Colon (tissue), 2 donors: ENCODE results near the gene CEP164.

ENCODE experiments used
- FAIRE-seq: peaks from 2 replicates; lab custom pipeline; 2012; peaks lifted over from hg19 to GRCh38; lab: Jason Lieb, UNC
- donor health status: control.
- donor health status: control.

CEP164 gene

DNA sequence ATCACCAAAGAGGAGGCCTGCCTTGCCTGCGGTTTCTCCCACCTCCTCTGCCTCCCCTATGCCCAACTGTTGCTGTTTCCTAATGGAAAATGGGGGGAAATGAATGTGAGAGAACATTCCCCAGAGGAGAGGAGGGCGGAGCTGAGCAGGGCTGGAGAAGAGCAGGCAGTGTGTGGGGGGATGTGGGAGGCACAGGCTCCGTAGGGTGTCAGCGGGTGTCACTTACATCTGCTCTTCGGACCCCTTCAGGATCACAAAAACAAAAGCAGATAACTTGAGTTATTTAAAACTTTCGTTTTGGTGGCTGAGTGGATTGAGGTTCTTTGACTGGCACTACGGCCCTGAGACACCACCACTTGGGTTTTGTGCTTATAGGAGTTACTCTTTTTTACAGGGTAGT is 93.8 kb downstream of the CEP164 start:
- no peak for FAIRE-seq

DNA sequence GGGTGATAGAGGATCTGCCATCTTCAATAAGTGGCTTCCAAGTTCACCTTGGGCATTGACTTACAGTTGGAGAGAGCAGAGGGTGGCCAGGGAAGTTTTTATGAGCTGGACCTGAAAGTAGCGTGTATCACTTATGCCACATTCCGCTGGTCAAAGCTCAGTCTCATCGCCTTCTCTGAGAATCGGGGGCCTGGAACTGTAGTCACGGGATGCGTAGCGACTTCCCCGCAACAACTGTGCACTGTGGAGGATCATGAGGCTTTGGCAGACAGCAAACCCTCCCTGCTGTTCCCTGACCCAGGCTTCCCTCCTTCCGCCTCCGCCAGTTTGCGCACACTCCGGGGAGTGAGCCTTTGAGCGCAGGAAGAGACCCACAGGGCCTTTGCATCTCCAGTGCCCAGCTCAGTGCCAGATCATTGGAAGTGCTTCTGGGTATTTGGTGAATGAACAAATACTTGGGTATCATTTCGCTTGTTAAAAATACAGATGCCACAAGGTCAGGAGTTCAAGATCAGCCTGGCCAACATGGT is 95.5 kb downstream of the CEP164 start:
- no peak for FAIRE-seq

DNA sequence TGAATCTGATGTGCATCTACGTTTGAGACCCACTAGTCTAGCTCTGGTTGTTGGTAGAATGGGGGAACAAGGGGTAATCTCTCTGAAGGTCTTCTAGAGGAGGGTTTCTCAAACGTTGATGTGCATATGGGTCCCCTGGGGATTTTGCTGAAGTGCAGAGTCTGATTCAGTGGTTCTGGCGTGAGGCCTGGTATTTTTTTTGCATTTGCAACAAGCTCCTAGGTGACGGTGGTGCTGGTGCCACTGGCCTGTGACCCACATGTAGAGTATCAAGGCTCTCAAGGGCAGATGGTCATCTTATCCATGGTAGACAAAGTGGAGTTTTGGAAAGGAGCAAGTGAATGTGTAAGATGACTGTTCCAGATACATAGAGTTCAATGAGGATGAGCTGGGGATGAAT is 97.1 kb downstream of the CEP164 start:
- FAIRE-seq = no peak

DNA sequence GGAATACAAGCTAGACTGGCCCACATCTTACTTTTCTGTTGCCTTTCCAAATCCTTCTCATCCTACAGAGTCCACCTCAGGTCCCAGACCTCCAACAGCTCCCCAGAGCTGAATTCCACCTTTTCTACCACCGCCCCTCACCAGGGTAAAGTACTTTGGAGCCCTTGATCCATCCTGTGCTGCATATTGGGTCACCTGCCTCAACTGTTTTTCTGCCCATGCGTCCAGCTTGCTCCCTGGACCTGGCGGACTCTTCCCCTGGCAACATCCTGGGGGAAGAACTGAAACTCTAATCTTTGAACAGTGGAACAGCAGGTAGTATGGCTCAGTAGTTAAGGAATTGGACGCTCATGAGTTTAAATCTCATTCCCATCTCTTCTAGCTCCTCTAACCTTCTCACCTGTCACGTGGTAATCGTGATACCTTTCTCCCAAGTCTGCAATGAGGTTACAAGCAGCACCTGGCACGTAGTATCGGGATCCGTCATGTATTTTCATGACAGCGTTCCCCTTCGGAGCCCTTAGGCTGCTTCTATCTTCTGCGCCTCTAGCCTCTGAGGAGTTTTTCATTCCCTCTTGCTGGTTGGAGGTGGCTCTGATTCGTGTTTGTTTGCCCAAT is 98.1 kb downstream of the CEP164 start:
- FAIRE-seq = no peak

DNA sequence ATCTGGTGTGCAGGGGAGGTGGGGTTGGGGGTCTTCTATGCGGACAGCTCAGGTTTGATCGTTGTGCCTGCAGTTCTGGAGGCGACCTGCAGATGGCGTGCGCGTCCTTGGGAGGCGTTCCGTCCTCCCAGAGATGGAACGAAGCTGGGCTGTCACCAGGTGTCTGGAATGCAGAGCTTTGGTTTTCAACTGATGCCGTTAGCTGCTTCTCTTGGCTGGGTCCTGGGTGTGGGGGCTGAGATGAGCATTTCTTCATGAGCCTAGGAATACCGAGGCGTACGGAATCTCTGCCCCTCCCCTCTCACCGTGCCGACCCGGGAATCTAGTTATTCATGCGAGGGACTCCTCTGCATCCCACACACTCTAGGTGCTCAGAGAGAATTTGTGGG is 98.6 kb downstream of the CEP164 start:
- FAIRE-seq = no peak

DNA sequence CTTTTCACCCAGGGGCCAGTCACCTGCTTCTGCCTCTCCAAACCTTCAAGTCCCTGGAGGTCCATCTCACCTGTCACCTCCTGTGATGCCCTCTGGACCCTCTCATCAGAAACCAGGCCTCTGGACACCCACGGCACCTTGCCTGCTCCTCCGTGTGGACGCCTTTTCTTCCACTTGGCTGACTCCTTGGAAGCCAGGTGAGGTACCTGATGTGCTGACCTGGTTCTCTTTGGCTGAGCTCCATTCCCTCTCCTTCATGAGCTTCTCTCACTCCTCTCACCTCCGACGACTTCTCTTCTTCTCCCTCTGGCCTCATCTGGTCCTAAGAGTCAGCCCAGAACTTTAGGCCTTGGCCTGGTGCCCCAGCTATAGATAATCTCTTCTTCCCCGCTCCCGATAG is 99.3 kb downstream of the CEP164 start:
- no peak for FAIRE-seq

DNA sequence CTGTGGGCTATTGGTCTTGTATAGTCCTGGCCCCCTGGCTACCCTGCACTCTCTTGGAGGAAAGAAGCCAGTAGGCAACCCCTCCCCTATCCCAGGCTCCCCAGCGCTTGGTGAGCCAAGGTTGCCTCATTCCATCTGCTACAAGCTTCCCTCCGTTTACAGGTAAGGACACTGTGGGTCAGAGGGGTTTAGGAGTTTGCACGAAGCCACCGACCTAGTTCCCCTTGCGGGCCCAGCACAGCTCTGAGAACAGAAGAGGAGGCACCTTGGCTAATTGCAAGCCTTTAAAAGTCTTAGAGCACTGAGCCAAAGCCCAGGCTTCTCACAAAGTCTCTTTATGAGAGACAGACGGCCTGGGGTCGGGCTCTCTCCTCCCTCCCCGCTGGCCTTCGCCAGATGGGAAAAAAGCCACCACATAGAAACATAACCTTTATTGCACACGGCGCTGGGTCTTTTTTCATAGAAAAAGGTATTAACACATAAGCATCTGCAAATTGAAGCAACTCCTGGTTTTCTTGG is 99.8 kb downstream of the CEP164 start:
- no peak for FAIRE-seq

DNA sequence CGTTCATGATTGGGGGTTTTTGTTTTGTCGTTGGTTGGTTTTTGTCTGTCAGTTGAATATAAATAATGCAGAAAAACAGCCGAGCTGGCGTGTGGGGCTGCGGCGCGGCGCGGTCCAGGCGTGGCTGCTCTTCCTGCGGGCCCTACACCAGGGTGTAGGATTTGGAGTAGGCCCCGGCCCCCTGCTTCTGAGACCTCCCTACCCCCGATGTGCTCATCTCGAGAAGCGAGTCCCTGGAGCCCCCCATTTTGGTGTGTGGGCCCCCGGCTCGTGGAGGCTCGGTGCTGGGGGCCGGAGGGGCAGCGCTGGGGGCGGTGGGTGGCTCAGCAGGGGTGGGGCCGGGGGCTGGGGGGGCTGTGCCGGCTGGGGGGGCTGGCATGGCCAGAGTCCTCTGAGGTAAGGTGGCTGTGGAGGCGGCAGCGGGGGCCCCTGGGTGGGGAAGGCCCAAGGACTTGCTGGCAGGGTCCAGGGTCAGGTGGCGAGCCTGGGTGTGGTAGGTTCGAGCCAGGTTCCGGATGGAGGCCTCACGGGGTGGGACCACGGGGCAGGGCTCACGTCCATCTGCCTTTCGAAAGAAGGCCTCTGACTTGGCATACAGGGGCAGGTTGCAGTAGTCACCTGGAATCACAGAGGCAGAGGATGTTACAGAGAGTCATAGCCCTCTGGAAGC is 100.7 kb downstream of the CEP164 start:
- no peak for FAIRE-seq

DNA sequence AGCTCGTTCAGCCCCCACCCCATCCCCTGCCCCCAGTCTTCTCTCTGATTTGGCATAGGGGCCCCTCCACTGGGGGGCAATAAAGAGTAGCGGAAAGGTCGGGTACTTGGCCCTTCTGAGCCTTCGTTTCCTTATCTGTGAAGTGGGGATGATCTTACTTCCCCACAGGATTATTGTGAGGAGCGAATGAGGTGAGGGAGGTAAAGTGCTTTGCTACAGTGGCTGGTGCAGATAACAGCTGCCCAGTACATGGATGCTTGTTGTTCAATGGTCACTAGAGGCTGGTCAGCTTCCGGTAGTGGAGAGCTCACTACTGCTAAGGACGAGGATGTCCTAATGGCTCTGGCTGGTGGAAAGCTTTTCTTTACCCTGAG is 101.2 kb downstream of the CEP164 start:
- no peak for FAIRE-seq

DNA sequence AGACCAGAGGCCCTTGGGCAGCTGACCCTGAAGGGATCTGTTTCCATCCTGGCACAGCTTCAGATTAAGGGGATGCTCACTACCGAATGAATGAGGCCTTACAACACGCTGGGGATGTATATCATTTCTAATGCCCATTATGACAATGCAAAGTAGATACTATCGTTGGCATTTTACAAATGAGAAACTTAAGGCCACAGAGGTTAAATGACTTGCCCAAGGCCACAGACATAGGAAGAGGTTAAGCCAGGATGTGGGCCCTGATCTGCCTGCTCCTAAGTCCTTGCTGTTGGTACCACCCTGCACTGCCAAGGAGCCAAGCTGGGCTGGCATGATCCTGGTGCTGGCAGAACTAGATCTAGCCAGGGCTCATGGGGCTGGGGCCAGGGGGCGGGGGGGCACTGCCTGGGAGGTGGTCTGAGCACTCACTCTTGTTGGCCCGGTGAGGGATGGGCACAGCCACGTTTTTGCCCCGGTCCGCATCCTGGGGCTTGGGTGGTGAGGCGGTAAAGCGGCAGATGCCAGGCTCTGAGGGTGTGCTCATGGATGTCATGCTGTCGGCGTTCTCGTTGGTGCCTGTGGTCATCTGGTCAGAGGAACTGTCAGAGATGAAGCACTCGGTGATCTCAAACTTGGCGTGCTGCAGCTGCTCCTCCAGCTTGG is 102.8 kb downstream of the CEP164 start:
- no peak for FAIRE-seq

DNA sequence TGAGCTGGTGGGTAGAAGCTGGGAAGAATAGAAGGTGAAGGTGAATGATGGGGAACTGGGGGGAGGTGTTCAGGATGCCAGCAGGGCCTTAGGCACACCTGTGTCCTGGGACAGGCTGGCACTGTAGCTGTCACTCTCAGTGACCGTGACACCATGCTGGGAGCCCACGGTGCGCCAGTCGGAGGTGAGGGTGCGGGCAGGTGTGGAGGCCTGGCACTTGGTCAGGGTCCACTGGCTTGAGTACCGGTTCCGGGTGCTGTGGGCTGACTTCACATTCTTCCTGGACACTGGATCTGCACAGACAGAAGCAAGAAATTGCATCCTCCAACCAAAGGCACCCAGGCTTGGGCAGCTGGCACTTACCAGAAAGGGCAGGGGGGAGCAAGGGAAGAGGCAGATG is 103.8 kb downstream of the CEP164 start:
- no peak for FAIRE-seq

DNA sequence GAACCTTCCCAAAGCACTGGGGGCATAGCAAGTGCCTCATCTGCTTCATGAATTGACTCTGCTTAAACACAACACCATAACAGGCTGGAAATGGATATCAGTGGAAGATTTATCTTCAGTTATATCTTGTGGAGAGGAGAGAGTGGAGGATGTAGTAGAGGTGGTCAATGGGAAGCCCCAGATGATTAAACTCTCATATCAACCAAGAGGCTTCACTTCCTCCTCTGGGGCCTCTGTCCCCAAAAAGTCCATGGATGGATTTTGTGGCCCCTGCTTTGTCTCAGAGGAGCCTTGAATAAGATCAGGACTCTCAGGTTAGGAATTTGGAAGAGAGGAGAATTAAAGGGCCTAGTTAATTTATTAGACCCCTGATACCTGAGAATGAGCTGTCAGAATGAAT is 106.1 kb downstream of the CEP164 start:
- FAIRE-seq = no peak

DNA sequence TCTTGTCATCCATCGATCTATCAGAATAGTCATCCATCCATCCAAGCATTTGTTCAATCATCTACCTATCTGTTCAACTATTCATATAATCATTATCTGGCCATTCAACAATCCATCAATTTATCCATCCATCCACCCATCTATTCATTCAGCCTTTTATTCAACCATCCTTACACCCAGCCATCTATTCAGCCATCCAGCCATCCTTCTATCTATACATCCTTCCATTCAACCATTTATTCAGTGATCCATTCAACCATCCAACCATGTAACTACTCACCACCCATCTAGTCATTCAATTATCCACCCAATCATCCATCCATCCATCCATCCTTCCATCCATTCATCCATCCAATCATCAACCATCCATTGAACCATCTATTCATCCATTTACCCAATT is 106.8 kb downstream of the CEP164 start:
- no peak for FAIRE-seq

DNA sequence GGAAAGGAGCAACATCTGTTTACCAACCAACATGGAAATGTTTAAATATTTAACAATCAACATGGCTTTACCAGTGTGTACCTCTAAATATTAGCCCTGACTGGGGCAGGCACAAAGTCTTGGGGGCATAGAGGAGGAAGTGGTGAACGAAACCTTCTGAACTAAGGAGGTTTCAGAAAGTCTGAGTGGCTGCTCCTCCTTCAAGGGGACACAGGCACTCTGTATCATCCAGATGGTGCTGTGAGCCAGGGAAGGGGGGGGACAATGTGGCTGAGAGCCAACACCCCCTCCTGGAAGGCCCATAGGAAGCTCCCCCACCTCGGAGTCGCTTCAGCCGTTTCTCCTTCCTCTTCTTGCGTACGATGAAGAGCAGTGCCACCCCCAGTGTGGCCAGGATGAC is 107.7 kb downstream of the CEP164 start:
- FAIRE-seq = no peak

DNA sequence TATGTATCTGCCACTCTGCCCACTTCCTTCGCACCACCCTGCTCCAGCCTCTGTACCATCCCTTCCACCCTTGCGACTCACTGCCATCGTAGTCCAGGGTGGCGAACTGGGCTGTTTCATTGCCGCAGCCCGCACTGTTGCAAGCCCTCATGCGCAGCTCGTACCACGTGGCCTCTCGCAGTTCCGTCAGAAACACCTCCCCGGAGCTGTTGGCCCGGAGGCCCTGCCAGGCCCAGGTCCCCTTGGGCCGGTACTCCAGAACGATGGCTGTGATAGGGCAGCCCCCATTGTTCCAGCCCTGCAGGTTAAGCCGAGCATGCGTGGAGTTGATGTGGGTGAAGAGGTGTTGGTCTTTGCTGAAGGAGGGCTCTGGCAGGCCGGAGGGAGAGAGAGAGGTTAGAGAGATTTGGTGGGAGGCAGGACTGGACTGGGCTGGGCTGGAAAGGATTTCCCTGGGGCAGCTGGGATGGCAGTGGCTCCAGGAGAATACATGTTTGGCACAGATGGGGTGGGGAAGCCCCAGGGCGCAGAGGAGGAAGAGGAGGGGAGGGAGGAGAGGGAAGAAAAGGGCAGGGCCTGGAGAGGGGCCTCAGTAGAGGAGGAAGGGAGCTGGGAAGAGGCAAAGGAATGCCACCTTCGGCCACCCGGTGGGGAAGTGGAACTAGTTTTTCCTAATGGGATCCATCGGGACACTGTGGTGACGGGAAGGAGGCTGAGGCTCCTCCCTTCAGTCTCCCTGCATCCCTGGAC is 109.6 kb downstream of the CEP164 start:
- FAIRE-seq = no peak

DNA sequence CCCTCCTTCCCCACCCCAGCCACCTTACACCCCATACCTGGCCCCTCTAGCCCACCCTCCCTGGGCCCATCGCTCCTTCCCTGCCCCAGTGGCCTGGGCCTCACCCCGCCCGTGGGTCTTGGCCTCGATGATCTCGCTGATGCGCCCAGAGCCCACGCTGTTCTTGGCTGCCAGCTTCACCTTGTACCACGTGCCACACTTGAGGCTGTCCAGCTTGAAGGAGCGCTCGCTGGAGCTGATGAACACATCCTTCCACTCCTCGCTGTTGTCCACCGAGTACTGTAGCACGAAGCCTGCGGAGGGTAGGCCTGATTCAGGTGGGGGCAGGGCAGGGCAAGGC is 110.1 kb downstream of the CEP164 start:
- no peak for FAIRE-seq

DNA sequence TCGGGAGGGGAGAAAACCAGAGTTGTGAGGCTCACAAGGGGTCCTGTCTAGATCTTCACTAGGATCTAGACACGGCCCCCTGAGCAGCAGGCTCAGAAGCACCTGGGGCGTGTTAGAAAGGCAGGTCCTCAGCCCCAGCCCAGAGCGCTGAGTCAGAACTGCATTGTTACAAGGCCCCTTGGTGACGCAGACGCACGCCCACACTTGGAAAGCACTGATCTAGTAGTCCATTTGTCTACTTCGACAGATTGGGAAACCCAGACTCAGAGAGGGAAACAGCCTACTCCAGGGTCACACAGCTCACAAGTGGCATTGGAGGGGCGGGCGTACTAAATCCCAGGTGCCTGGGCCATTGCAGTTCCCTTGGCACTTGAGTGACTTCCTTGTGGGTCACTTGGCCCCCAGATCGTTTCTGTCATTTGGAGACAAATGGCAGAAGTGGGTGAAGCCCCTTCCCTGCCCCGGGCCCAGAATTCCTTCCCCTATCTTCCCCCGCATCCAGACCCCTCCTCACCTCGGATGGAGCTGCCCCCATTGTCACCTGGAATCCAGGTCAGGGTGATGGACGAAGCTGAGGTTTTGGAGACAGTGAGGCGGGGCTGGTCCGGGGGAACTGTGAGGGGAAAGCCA is 110.8 kb downstream of the CEP164 start:
- FAIRE-seq = no peak

DNA sequence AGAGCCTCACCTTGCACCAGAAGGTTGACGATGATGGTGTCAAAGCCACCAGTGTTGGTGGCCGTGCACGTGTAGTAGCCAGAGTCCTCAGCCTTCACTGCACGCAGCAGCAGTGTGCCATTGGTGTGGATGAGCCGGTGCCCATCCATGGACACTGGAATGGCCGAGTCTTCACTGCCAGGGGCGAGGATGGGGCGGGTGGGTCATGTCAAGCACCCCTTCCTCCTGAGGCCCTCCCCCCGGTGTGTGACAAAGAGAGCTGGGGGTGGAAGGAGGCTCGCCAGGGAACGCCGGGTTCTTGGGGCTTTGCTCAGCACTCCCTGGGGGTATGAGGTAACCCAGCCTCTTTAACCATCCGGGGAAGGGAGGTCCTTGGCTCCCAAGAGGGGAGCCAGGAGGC is 111.6 kb downstream of the CEP164 start:
- no peak for FAIRE-seq

DNA sequence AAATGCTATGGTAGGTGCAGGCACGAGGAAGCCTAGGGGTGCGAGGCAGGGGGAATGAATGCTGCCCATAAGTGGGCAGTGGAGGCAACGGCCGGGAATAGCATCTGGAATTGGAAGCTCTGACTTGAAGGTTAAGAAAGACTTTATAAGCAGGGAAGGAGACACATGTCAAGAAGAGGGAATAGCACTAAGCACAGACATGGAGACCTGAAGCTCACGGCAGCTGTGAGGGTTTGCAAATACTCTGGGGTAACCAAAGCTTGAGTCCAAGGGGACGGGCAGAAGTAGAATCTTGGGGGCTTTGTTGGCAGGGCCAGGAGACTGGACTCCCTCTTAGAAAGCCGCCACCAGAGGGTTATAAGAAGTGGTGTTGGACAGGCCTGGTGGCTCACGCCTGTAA is 112.6 kb downstream of the CEP164 start:
- no peak for FAIRE-seq

DNA sequence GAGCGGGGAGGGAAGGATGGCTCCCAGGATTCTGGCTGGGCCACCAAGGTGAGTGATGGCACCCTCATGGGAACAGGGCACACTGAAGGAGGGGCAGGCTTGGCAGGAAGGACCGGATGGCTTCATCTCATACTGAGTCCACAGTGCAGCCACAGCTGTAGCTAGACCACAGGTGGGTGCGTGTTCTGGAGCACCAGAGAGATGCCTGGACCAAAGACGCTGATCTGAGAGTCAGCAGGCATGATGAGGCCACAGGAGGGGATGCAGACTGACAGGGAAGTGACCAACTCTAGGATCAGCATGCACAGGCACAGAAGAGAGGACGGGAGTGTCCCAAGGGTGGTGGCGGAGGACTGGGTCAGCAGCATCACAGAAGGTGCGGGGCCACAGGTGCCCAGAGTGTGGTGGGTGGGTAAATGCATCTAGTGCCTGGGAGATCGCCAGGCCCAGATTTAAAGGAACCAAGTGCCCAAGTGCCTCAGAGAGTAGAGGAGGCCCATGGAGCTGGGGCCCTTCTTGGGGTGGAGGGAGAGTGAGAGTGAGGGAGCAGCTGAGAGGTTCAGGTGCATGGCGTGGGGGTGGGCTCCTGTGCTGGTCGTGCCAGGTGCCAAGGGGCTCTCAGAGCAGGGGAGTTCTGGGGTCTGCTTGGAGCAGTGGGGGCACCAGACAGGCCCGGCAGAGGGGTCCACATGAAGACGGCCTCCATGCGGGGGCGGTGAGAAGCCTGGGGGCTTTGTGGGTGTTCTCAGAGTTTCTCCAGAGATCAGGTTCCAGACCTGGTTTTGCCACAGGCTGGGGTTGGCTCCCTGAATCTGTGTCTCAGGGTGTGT is 113.7 kb downstream of the CEP164 start:
- no peak for FAIRE-seq
